Lung (tissue), 12 donors: ENCODE measurements around the gene LONP1. TPM values are rescaled to one million over a fixed set of nuclear protein-coding genes. Genes with fewer than 3 reads are reported as not detected.

Experiments
- ATAC-seq: fragments of 200-7000 bp; cut with Tn5 transposase; one replicate; pipeline ENCODE4 v1.9.1; 2020; ENCODE audit warnings: moderate number of reproducible peaks; ENCODE audit not compliant: insufficient read depth, low FRiP score
- DNase-seq, 3 donors: peaks; one replicate each; pipeline ENCODE4 v3.0.0-alpha.2; 2013 to 2017
- H3K27ac ChIP-seq, 2 donors: one replicate each; pipeline ENCODE4 v1.5.1; 2013; ENCODE audit warnings: mild to moderate bottlenecking in 2 of 2, moderate library complexity in 2 of 2, control low read depth in 1 of 2, inconsistent platforms in 1 of 2, low read depth in 1 of 2, low read length in 1 of 2
- H3K27me3 ChIP-seq, 3 donors: one replicate each; pipeline ENCODE4 v1.5.1; 2013; ENCODE audit warnings: low read length in 2 of 3; ENCODE audit not compliant: control insufficient read depth in 3 of 3, insufficient read depth in 3 of 3
- H3K36me3 ChIP-seq, 4 donors: one replicate each; pipeline ENCODE4 v1.5.1; 2013; ENCODE audit warnings: low read length in 4 of 4, mild to moderate bottlenecking in 1 of 4, moderate library complexity in 1 of 4; ENCODE audit not compliant: control insufficient read depth in 4 of 4, insufficient read depth in 4 of 4
- H3K4me1 ChIP-seq, 5 donors: one replicate each; pipeline ENCODE4 v1.5.1; 2013; ENCODE audit warnings: low read length in 5 of 5, mild to moderate bottlenecking in 2 of 5, moderate library complexity in 1 of 5; ENCODE audit not compliant: control insufficient read depth in 5 of 5, insufficient read depth in 5 of 5
- H3K4me3 ChIP-seq: one replicate; pipeline ENCODE4 v1.5.1; 2013; ENCODE audit warnings: mild to moderate bottlenecking, control low read depth, moderate library complexity
- H3K9ac ChIP-seq, 2 donors: one replicate each; pipeline ENCODE4 v1.5.1; 2013; ENCODE audit warnings: low read length in 2 of 2, control low read depth in 1 of 2; ENCODE audit not compliant: insufficient read depth in 1 of 2
- H3K9me3 ChIP-seq, 4 donors: one replicate each; pipeline ENCODE4 v1.5.1; 2013; ENCODE audit warnings: low read length in 3 of 4, mild to moderate bottlenecking in 1 of 4, moderate library complexity in 1 of 4; ENCODE audit not compliant: control insufficient read depth in 4 of 4, insufficient read depth in 3 of 4
- CTCF ChIP-seq: IDR thresholded peaks from 2 replicates; pipeline ENCODE4 v1.5.1; 2012; ENCODE audit warnings: mild to moderate bottlenecking; ENCODE audit errors: control extremely low read depth, extremely low read depth
- WGBS, 2 donors: extraction: QIAGEN DNeasy Blood & Tissue Kit; methylation state at CpG; one replicate each; pipeline ENCODE4 v1.1.7; 2013; 5-methylcytosine and 5-hydroxymethylcytosine counted together
- polyA plus RNA-seq, 2 donors: library from polyadenylated mRNA; stranded (reverse); fragments of 200-250 nt; gene quantifications; one replicate each; pipeline ENCODE4 v1.2.1, GENCODE V29; 2013
- total RNA-seq, 2 donors: library from RNA; depleted of rRNA in 1 of 2; stranded (reverse); fragments of >200 nt in 1 of 2; gene quantifications; one replicate each; pipeline ENCODE4 v1.2.1, GENCODE V29; 2014 to 2021
- donor health status: control.
- donor health status: control.
- donor health status: Bipolar disorder and iron deficiency.
- donor health status: healthy.
- donor health status: DM: yes; HTN: yes; CAD: no.

The LONP1 gene
- total and polyA plus RNA-seq, 4 donors: 41.0 to 89.6 (median 69.0) TPM

- 90 to 93% methylated on average over 22 of the region's 22 CpGs for WGBS, 2 donors
- Histone ChIP-seq H3K9me3 (no peaks in the 10 kb centered on the region), H3K36me3 (peaks cover 37 to 68% (median 42%) of the 10 kb centered on the region in 4 donors), H3K4me1 (no peaks in the 10 kb centered on the region), H3K27ac (no peak overlapping the region), H3K27me3 (no peaks in the 10 kb centered on the region), H3K4me3 (no peak overlapping the region), H3K9ac (no peak overlapping the region)
- DNase-seq: no peak
- no peak for TF ChIP-seq CTCF
- no peak for ATAC-seq
These were observed 52.1 kb downstream of the LONP1 start for GRCh38 chr19:5667751-5668271.

- no peak for DNase-seq
- no peak for TF ChIP-seq CTCF
- Histone ChIP-seq H3K9ac (no peak overlapping the region), H3K36me3 (peaks cover 41 to 72% (median 46%) of the 10 kb centered on the region in 4 donors), H3K4me1 (no peaks in the 10 kb centered on the region), H3K4me3 (no peak overlapping the region), H3K27ac (no peak overlapping the region), H3K9me3 (no peaks in the 10 kb centered on the region), H3K27me3 (no peaks in the 10 kb centered on the region)
- no peak for ATAC-seq
- WGBS, 2 donors: 93% methylated on average over 26 of the region's 26 CpGs
These were observed 52.9 kb downstream of the LONP1 start for GRCh38 chr19:5666921-5667610.

DNA sequence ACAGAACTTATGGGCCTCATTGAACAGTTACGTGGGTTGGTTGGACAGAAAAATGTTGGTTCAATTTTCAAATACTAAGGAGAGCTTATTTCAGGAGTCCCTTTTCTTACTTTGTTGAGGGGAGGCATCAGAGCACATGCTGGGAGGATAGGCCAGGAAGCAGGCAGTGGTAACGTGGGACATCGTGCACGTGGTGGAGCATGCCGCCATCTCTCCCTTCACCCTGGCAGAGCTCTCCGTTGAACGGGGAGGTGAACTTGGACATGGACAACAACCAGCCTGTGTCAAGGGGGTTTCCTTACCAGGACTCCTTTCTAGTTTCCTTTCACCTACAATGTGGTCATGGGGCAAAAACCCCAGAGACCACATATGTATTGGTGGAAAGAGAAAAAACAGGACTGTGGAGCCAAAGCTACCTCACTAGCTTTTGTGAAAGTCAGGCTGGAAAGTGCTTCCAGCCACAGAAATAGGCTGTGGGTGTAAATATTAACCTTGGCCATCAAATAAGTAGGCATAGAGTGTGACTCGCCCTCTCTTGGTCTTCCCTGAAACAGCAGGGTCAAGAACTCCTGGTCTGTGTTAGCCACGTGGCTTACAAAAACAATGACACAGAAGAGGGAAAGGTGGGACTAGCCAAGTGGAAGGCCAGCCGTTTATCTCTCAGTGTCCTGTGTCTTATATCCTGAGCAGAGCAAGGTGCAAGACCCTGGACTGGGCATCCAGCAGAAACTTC, 54.0 kb downstream of the LONP1 start:
- Histone ChIP-seq H3K27me3 (no peaks in the 10 kb centered on the region), H3K4me3 (no peak overlapping the region), H3K9ac (no peak overlapping the region), H3K9me3 (no peaks in the 10 kb centered on the region), H3K4me1 (no peaks in the 10 kb centered on the region), H3K36me3 (peaks cover 44 to 77% (median 49%) of the 10 kb centered on the region in 4 donors), H3K27ac (no peak overlapping the region)
- DNase-seq: no peak
- ATAC-seq: no peak
- TF ChIP-seq CTCF: no peak
- 82 to 85% methylated on average over 10 of the region's 10 CpGs for WGBS, 2 donors
